GM18873 (cell line): Measurements from ENCODE around the gene THOC6.

Source experiments
- ATAC-seq: cut with Tn5 transposase; IDR thresholded peaks from one replicate; pipeline ENCODE4 v1.9.1; 2021; ENCODE audit warnings: mild to moderate bottlenecking, moderate library complexity, moderate number of reproducible peaks; ENCODE audit not compliant: unreplicated experiment, low FRiP score

THOC6 gene

DNA sequence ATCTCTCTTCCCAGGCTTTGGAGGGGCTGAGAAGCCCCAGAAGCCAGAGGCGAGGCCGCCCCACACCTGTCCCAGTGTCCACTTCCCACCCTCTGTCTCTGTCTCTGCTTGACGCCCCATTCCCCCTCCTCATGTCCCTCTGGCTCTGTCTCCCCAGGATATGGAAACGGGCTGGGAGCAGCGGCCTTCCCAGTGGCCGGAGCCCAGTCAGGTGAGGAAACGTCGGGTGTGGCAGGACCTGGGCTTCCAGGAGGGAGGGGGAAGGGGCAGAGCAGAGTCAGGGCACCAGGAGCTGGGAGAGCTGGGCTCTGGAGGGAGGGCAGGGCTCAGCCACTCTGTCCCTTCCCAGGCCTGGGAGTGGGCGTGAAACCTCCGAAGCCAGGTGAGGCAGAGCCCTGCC, 32.9 kb upstream of the THOC6 start:
- no peak for ATAC-seq

DNA sequence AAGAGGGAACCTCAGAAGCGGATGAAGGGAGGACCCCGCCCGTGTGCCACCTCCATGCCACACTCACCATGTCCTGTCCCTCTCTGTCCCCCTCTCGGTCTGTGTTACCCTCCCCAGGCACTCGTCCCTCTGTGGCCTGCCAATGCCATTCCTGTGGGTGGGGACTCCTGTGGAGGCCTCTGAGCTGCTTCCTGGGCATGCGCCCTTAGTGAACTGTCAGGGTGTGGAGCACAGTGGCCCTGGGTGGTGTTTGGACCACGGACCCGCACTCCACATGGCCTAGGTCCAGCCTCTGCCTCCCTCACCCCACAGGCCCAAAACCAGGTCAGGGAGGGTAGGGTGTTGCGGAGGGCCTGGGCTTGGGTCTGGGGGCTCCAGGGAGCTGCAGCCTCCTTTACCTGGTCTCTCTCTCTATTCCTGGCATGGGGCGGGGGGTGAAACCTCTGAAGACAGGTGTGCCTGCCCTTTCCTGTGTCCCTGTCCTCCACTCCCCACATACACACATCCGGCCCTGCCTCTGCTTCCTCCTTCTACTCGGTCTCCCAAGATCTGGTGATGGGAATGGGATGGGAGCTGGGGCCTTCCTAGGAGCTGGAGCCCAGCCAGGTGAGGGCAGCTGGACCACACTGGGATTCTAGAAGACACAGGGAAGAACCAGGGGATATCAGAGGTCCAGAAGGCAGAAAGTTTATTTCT, 32.1 kb upstream of the THOC6 start:
- no peak for ATAC-seq

DNA sequence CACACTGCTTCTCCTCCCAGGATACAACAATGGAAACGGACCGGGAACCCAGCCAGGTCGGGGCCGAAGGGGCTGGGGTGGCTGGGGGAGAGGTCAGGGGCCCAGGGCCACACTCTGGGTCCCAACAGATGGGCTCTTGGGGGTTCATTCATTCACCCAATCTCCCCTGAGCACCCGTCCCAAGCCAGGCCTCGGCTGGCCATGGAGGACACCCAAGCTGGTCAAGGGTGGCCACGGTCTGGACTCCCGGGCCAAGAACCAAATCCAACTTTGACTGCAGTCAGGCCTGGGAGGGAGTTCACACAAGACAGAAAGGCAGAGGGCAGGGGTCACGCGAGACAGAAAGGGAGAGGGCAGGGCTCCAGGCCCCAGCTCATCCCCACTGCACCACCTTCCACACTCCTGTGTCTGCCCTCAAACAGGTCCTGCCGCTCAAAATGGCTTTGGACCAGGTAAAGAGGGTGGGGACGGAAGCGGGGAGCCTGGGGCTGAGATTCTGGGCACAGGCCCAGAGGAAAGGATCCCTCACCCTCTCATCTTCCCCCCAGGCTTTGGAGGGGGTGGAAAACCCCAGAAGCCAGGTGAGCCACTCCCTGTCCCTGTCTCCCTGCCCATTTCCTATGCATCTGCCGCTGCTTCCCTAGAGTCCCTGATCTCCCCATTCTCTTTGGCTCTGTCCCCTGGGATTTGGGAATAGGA, 31.3 kb upstream of the THOC6 start:
- ATAC-seq, result no peak

DNA sequence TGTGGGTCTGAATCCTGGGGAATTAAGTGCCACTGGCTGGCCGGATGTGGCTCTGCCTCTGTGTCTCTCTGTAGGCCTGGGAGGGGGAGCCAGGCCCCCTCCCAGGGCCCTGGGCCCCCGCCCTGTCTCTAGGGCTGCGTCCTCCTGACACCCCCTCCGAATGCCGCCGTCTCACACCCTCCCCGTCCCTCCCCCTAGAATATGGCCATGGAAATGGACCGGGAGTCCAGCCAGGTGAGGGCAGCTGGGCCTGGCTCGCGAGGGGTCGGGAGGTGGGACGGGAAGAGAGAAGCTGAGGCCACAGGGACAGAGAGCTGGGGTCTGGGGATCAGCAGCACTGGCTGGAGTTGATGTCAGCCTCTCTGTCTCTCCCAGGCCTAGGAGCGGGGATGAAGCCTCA, 27.5 kb upstream of the THOC6 start:
- ATAC-seq, result no peak

DNA sequence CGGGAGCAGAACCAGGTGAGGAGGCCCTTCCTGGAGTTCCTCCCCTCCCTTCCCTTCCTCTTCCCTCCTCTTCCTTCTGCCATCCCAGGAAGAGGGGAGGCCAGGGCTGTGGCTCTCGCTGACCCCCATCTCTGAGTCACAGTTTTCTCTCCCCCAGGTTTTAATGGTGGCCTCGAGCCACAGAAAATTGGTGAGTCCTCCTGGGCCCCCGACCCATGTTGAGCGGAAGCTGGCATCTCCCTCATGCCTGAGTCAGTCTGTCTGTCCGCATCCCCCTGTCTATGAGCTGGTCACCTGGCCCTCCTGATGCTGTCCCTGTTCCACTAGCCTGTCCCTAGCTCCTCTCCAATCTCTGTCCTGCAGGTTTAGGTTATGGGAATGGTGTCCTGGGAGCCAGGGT, 23.9 kb upstream of the THOC6 start:
- no peak for ATAC-seq

DNA sequence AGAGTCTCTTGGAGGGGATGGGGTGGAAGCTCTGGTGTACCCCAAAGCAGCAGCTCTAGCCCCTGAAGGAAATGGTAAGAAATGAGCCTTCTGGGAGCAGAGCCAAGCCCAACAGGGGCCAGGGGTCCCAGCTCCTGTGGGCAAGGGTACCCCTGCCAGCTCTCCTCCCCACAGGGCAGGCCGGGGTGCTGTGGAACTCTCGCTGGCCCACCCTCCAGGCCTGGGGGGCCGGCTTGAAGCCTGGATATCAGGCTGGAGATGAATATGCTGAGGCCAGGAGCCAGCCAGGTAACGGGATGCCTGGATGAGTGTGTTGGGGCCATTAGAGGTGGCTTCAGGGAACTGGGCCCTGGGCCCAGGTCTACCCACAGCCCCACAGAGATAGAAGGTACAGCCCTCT, 23.3 kb upstream of the THOC6 start:
- ATAC-seq, result no peak

DNA sequence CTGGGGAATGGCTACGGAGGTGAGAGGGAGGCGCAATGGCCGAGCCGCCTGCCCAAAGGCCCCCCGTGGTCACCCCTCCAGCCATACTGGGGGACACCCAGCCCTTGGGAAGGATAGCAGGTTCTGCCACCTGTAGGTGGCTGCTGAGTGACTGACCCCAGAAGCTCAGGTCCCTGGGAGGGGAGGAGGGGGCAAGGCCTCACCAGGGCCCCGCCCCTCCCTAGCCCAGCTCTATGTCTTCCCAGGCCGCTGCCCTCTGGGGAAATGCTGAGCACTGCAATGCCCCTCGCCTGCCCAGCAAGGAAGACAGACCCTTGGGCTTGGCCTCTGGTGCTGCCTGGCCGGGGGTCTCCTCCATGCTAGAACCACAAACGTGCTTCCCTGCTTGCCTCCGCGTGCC, 22.5 kb upstream of the THOC6 start:
- no peak for ATAC-seq

DNA sequence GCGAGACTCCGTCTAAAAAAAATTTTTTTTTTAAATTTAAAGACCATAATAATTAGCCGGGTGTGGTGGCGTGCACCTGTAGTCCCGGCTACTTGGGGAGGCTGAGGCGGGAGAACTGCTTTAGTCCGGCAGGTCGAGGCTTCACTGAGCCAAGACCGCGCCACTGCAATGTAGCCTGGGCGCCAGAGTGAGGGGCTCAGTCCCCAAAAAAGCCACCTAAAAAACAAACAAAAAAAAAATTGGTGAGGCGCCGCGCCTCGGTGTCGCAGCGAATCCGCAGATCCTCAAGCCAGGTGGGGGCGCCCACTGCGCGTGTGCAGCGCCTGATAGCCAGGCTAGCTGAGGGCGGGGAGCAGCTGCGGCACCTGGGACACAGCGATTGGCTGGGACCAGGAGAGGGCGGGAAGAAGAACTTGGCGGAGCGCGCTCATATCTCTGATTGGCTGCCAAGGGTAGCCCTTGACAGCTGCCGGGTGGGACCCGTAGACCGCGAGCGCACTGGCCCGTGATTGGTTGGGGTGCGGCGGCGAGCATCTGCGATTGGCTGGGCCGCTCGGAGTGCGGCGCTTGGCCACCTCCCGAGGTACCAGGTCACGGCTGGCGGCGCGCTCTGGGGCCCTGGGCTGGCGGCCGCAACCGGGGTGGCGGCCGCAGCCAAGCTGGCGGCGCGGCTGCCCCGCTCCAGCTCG, 20.1 kb upstream of the THOC6 start:
- peak; percentile 95 for ATAC-seq

DNA sequence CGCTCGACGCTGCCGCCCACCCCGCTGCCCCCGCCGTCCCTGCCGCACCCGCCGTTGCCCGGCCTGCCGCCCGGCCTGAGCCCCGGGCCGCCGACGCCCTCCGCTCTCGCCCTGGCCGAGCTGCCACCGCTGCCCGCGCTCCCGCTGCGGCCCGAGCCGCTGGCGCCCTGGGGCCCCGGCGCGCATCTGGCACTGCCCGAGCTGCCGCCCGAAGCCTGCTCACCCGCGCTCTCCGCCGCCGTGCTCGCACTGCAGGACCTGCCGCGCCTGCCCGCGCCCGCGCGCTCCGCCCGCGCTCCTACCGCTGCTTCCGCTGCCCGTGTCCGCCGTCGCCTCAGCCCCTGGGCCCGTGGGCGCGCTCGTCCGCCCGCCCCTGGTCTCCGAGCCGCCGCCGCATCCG, 19.5 kb upstream of the THOC6 start:
- peak; percentile 1 for ATAC-seq

DNA sequence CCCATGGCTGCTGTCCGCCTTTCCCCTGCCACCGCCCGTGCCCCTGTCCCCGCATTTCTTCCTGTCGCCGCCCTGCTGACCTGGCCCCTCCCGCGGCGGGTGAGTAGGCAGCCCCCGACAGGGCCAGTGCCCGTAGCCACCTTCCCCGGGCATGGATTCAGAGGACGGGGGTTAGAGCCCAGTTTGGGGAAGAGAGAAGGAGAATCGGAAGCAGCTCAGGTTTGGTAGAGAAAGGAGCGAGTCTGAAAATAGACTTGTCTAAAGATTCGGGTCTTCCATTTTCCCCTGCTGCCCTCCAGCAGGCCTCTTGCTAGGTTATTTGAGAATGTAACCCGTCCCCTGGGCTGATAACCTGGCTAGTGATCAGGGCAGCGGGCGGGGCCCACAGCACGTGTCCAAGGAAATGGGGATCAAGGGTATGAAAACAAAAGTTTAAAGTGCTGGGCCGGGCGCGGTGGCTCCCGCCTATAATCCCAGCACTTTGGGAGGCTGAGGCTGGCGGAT, 19.0 kb upstream of the THOC6 start:
- no peak for ATAC-seq

DNA sequence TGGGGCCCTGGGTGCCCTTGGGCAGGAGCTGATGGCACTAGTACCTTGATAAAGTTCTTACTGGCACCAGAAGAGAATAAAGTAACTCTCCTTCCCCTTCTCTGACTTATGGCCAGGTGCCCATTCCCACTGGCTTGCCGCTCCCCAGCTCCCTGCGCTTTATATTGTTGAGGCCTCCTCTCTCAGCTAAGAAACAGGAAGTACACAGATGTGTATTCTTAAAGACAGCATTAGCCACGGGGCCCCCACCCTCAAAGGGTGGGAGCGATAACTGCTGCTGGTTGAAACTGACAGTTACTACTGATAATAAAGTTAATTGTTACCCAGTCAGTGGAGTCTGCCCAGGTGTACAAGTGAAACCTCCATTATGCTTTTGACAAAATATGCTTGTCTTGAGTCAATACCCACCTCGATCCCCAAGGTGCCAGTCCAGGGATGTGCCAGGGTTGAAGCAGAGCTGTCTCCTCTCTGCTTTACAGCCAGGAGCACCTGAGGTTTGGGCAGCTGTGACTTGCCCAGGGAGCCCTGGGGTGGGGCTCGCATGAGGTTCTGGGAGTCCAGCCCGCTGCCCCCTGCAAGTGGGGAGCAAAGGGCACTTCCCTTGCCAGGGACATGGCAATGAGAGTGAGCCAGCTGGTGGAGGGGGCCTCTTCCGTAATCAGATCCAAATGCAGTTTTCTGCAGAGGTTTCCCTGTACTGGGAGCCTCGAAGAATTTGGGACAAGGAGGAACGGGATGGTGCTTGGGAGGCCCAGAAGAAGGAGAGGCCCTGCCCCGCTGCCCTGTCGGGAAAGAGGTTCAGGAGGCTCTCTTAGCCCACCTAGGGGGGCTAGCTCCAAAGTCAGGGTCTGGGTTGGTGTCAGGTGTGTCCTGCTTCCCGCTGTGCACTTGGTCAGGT, 16.5 kb upstream of the THOC6 start:
- no peak for ATAC-seq

DNA sequence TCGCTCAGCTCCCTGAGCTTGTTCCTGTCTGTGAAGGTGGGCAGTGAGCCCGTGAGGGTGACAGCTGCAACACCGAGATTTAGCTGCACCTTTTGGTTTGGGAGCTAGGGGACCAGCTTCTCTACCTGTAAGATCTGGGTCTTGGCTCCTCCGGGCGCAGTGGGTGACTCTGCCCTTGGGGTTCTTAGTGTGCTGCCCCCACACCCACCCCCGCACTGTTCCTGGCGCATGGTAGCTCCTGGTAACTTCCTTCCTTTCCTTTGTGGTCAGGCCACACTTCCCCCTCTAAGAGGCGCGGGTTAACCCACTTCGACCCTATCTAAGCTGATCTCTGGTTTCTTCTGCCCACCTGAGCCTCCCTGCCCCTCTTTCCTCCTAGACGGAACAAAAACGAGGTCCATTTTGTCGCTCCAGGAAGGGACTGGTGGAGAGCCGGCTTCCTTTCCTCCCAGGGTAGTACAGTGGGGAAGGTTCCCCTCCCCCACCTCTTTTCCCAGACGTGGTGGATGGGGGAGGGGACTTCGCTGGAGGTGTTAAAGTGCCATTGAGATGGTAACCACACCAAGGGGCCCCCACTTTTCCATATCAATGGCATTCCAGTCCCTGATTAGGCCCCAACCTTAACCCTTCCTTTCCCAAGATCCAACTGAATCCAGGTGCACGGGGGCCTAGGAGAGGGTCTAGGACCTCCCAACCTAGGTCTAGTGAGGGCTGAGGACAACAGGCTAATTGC, 15.7 kb upstream of the THOC6 start:
- no peak for ATAC-seq

DNA sequence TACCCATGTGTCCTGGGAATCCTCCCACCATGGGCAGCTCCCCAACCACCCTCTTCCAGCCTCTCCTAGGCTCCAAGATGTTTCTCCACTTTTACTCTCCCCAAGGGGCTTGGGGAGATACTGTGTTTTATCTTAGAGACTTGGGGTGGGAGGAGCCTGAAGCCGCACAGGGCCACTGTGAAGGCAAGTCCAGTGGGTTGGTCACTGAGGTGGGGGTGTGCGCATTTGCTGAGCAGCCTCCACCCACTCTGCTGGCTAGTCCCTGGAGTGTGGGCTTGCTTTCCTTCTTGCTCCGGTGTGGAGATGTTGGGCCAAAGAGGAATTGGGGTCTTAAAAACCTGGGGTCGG, 15.2 kb upstream of the THOC6 start:
- no peak for ATAC-seq

DNA sequence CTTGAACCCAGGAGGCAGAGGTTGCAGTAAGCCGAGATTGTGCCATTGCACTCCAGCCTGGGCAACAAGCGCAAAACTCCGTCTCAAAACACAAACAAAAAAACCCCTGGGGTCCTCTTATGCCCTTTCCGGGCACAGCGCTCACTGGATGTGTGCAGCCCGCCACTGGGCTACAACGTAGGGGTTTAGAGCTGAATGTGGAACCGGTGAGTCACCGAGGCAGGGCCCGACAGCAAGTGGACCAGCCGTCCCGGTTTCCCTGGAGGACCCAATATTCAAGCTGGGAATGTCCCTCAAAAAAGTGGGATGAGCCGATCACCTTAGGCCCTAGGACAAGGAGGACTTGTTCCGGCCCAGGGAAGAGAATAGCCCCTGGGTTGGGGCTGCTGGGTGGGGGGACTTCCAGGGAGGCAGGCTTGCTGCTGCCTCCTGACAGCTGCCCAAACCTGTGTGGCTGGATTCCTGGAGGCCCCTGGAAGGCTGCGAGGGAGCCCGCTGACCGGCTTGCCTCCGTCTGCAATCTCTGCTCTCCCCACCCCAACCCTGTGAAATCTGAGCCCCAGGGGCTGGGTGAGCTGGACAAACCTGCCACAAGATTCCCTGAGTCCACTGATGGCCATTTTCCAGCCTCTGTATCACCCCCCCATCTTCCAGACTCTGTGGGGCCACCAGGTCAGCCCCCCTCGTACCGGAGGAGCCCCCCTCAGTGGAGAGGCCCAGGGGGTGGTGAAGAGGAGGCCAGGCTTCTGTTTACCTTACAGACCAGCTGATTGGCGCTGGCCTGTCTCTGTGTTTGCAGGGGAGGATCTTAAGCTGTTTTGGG, 14.1 kb upstream of the THOC6 start:
- ATAC-seq, result no peak

DNA sequence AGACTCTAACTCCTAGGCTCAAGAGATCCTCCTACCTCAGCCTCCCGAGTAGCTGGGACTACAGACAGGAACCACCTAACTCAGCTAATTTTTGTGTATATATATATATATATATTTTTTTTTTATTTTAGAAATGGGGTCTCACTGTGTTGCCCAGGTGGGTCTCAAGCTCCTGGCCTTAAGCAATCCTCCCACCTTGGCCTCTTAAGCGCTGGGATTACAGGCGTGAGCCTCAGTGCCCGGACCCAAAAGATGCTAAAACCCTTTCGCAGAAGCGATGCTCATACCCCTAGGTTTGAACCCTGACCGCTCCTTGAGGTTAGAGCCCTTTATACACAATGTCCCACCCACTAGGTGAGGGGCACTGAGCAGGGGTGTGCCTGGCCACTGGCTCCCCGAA, 13.3 kb upstream of the THOC6 start:
- no peak for ATAC-seq

DNA sequence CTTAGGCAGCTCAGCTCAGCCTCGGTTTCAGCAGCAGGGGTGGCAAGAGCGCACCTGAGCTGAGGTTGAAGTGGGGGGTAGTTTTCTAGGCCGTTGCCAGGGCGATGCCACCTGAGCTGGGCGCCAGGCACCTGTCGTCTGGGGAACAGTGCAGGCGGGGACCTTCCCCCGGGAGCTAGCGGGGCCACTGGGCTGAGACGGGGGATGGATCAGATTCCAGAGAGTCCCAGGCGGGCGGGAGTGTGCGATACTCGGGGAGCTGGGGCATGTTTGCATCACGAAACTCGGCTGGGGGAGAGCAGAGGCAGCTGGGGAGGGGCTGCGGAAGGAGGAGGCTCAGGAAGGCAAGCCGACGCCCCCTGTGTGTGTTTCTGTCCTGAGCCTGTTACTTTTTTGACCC, 11.6 kb upstream of the THOC6 start:
- ATAC-seq, result no peak

DNA sequence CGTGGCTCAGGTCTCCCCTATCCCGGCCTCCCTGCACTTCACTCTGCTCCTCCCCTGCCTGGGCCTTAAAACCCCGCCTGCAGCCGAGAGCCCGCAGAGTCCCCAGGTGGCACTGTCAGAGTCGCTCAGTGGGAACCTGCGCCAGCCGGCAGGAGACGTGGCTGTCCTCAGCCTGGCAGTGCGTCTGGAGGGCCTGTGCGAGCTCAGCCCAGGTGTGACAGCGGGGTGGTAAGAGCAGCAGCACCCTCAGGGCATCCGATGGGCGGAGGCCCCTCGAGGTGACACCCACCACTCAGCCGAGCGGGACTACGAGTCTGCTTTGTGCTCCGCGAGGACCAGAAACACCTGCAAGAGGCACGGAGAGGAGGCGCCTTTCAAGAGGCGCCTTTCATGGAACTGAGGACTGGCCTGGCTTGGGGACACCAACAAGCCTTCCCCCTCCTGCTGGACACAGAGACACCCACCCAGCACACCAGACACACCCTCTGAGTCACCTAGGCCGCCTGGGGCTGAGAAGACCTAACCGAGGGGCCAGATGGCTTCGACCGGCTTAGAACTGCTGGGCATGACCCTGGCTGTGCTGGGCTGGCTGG, 10.9 kb upstream of the THOC6 start, which contains the start of gene CLDN9:
TSS of gene CLDN9 (plus strand) at position 96 of the 593 bp plus-strand sequence. CDS start at position 536, 440 bp downstream.
- no peak for ATAC-seq

DNA sequence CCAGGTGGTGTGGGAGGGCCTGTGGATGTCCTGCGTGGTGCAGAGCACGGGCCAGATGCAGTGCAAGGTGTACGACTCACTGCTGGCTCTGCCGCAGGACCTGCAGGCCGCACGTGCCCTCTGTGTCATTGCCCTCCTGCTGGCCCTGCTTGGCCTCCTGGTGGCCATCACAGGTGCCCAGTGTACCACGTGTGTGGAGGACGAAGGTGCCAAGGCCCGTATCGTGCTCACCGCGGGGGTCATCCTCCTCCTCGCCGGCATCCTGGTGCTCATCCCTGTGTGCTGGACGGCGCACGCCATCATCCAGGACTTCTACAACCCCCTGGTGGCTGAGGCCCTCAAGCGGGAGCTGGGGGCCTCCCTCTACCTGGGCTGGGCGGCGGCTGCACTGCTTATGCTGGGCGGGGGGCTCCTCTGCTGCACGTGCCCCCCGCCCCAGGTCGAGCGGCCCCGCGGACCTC, 10.3 kb upstream of the THOC6 start:
- no peak for ATAC-seq
